ENCODE measurements around the gene UCKL1. TPM values are rescaled to one million over a fixed set of nuclear protein-coding genes. Genes with fewer than 3 reads are reported as not detected.

Gene UCKL1
- total RNA-seq, 1 donor from 2014 or later = 130 TPM

DNA sequence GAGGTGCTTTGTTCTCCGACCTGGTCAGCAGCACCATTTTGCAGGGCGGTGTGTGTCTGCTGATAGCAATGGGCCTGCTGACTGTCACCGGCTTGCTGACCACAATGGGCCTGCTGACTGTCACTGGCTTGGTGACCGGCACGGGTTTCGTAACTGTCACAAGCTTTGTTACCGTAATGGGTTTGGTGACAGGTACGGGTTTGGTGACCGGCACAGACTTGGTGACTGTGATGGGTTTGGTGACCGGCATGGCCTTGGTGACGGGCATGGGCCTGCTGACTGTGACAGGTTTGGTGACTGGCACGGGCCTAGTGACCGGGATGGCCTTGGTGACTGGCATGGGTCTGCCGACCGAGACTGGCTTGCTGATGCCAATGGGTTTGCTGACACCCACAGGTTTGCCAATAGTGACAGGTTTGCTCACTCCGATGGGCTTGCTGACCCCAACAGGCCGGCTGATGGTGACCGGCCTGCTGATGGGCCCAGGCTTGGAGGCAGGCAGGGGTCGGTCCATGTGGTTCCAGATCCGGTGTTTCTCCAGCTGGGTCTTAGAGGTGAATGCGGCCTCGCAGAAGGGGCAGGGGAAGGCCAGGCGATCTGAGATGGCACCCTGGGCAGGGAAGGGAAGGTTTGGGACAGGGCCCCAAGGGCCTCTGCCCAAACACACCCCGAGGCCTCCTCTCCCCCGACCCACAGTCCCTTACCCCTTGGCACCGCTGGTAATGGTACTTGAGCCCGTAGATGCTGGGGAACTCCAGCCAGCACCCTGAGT is 10.1 kb upstream of the UCKL1 start:
- H3K9me3 Mint-ChIP-seq (ENCODE audit: unreplicated experiment) = no peaks in the 10 kb centered on the region
- TF ChIP-seq, protein P1, sequence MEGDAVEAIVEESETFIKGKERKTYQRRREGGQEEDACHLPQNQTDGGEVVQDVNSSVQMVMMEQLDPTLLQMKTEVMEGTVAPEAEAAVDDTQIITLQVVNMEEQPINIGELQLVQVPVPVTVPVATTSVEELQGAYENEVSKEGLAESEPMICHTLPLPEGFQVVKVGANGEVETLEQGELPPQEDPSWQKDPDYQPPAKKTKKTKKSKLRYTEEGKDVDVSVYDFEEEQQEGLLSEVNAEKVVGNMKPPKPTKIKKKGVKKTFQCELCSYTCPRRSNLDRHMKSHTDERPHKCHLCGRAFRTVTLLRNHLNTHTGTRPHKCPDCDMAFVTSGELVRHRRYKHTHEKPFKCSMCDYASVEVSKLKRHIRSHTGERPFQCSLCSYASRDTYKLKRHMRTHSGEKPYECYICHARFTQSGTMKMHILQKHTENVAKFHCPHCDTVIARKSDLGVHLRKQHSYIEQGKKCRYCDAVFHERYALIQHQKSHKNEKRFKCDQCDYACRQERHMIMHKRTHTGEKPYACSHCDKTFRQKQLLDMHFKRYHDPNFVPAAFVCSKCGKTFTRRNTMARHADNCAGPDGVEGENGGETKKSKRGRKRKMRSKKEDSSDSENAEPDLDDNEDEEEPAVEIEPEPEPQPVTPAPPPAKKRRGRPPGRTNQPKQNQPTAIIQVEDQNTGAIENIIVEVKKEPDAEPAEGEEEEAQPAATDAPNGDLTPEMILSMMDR (IDR thresholded peaks at IDR 0.05; ENCODE audit: partially characterized antibody, unreplicated experiment) = no peak
- H3K4me3 Mint-ChIP-seq (ENCODE audit: unreplicated experiment) = no peak overlapping the region
- no peaks in the 10 kb centered on the region for H3K4me1 Mint-ChIP-seq (ENCODE audit: low read depth, unreplicated experiment)
- no peaks in the 10 kb centered on the region for H3K36me3 Mint-ChIP-seq (ENCODE audit: unreplicated experiment)
- peak; percentile 7 for DNase-seq
- no peak overlapping the region for H3K27ac Mint-ChIP-seq (ENCODE audit: unreplicated experiment)
- H3K27me3 Mint-ChIP-seq (ENCODE audit: unreplicated experiment) = peaks cover 3% of the 10 kb centered on the region

DNA sequence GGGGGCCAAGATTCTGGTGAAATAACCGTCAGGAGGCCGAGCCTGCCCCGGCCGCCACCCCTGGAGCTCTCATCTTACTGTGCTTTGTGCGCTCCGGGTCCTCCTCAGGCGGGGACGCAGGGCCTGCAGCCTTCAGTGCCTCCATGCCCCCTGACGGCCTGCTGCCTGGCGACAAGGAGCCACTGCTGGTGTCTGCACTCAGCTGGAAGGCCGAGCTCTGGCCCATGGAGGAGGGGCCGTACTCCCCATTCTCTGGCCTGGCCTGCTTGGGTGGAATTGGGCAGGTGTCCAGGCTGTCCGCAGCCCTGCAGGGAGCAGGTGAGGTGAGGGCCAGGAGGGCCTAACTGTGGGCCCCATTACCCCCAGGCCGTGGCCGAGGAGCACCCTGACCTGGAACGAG is 8.2 kb upstream of the UCKL1 start:
- Mint-ChIP-seq H3K27ac (ENCODE audit: unreplicated experiment) (no peak overlapping the region), H3K4me3 (ENCODE audit: unreplicated experiment) (no peak overlapping the region), H3K27me3 (ENCODE audit: unreplicated experiment) (peaks cover 3% of the 10 kb centered on the region), H3K36me3 (ENCODE audit: unreplicated experiment) (no peaks in the 10 kb centered on the region), H3K4me1 (ENCODE audit: low read depth, unreplicated experiment) (no peaks in the 10 kb centered on the region), H3K9me3 (ENCODE audit: unreplicated experiment) (no peaks in the 10 kb centered on the region)
- TF ChIP-seq, protein P1 (IDR thresholded peaks at IDR 0.05; ENCODE audit: partially characterized antibody, unreplicated experiment) = no peak
- peak; percentile 12 for DNase-seq

DNA sequence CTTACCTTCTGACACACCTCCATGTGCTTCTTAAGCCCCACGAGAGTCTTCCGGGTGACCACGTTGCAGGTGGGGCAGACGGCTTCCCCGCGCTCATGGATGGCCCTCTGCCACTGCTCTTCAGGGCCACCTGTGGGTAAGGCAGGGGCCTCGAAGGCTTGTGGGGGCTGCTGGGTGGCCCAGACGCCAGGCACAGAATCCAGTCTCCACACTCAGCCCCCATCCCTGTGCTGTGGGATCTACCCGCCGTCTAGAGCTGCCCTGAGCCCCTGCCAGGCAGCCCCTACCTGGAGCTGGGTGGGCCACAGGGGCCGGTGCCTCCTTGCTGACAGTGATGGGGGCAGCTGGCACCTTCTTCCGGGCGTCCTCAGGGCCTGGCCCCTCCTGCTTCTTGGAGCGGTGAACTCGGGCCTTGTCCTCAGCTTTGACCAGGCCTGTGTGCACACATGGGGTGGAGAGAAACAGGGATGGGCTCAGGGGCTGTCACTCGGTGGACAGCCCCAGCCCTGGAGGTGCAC is 7.6 kb upstream of the UCKL1 start:
- peaks cover under 1% of the 10 kb centered on the region for H3K27me3 Mint-ChIP-seq (ENCODE audit: unreplicated experiment)
- no peak overlapping the region for H3K27ac Mint-ChIP-seq (ENCODE audit: unreplicated experiment)
- H3K36me3 Mint-ChIP-seq (ENCODE audit: unreplicated experiment) = no peaks in the 10 kb centered on the region
- no peaks in the 10 kb centered on the region for H3K4me1 Mint-ChIP-seq (ENCODE audit: low read depth, unreplicated experiment)
- DNase-seq = peak; percentile 8
- H3K9me3 Mint-ChIP-seq (ENCODE audit: unreplicated experiment) = no peaks in the 10 kb centered on the region
- TF ChIP-seq, protein P1 (IDR thresholded peaks at IDR 0.05; ENCODE audit: partially characterized antibody, unreplicated experiment) = no peak
- no peak overlapping the region for H3K4me3 Mint-ChIP-seq (ENCODE audit: unreplicated experiment)

DNA sequence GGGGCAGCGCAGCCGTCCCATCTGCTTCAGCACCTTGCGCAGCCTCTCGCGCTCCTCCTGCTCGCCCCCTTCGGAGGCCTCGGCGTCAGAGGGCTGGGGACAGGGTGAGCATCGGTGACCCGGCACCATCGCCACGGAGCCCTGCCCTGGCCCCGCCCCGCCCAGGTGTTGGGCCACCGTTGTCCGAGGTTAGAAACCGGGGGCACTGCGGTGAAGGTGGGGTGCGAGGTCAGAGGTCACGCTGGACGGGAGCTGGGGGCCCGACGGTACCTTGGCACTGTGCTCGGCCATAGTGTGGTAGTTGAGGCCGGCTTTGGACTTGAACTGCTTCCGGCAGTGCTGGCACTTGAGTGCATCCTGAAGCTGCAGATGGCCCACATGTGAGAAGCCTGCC is 7.1 kb upstream of the UCKL1 start:
- Mint-ChIP-seq H3K4me3 (ENCODE audit: unreplicated experiment) (no peak overlapping the region), H3K27ac (ENCODE audit: unreplicated experiment) (no peak overlapping the region), H3K36me3 (ENCODE audit: unreplicated experiment) (no peaks in the 10 kb centered on the region), H3K9me3 (ENCODE audit: unreplicated experiment) (no peaks in the 10 kb centered on the region), H3K4me1 (ENCODE audit: low read depth, unreplicated experiment) (no peaks in the 10 kb centered on the region), H3K27me3 (ENCODE audit: unreplicated experiment) (no peaks in the 10 kb centered on the region)
- DNase-seq = peak; percentile 9
- TF ChIP-seq, protein P1 (IDR thresholded peaks at IDR 0.05; ENCODE audit: partially characterized antibody, unreplicated experiment) = no peak

Data from glutamatergic neuron (in vitro differentiated cells).